ENCODE data around the gene RICTOR.

Gene RICTOR

GRCh38 chr5:39116344-39117170 is 42.4 kb upstream of the RICTOR start:
- H3K36me3 ChIP-seq (ENCODE audit: low read length) = no peaks in the 10 kb centered on the region
- H4K20me1 ChIP-seq (ENCODE audit: low read depth, low read length) = no peaks in the 10 kb centered on the region
- no peak overlapping the region for H3K27ac ChIP-seq (ENCODE audit: low read depth, low read length)
- TF ChIP-seq CTCF (IDR thresholded peaks at IDR 0.05; ENCODE audit: insufficient read depth, low read length, poor library complexity, severe bottlenecking) = no peak
- no peak for TF ChIP-seq EZH2phosphoT487 (conservative IDR thresholded peaks at IDR 0.05; ENCODE audit: low read length)
- no peaks in the 10 kb centered on the region for H3K9me2 ChIP-seq (replicated peaks; ENCODE audit: insufficient read depth, low read length)
- H3F3A ChIP-seq (ENCODE audit: insufficient read depth) = no peaks in the 10 kb centered on the region
- H2AFZ ChIP-seq (ENCODE audit: low read depth, low read length, severe bottlenecking) = no peak overlapping the region
- no peak overlapping the region for H3K9ac ChIP-seq (ENCODE audit: low read length)
- no peak overlapping the region for H3K4me2 ChIP-seq (ENCODE audit: low read depth, low read length, poor library complexity, severe bottlenecking)
- H3K9me3 ChIP-seq (ENCODE audit: insufficient read depth, low read length) = no peaks in the 10 kb centered on the region
- H3K4me3 ChIP-seq (ENCODE audit: insufficient read depth, low read length, poor library complexity, severe bottlenecking) = no peak overlapping the region
- H3K27me3 ChIP-seq (ENCODE audit: low read length) = no peaks in the 10 kb centered on the region
- no peaks in the 10 kb centered on the region for H3K79me2 ChIP-seq (ENCODE audit: insufficient read depth, low read length)

GRCh38 chr5:39115644-39116343 is 41.6 kb upstream of the RICTOR start:
- H3K9me2 ChIP-seq (replicated peaks; ENCODE audit: insufficient read depth, low read length) = no peaks in the 10 kb centered on the region
- TF ChIP-seq CTCF (IDR thresholded peaks at IDR 0.05; ENCODE audit: insufficient read depth, low read length, poor library complexity, severe bottlenecking) (no peak), EZH2phosphoT487 (conservative IDR thresholded peaks at IDR 0.05; ENCODE audit: low read length) (no peak)
- no peak overlapping the region for H3K27ac ChIP-seq (ENCODE audit: low read depth, low read length)
- H3K79me2 ChIP-seq (ENCODE audit: insufficient read depth, low read length) = no peaks in the 10 kb centered on the region
- no peaks in the 10 kb centered on the region for H4K20me1 ChIP-seq (ENCODE audit: low read depth, low read length)
- no peak overlapping the region for H2AFZ ChIP-seq (ENCODE audit: low read depth, low read length, severe bottlenecking)
- H3F3A ChIP-seq (ENCODE audit: insufficient read depth) = no peaks in the 10 kb centered on the region
- no peaks in the 10 kb centered on the region for H3K27me3 ChIP-seq (ENCODE audit: low read length)
- no peak overlapping the region for H3K9ac ChIP-seq (ENCODE audit: low read length)
- no peaks in the 10 kb centered on the region for H3K36me3 ChIP-seq (ENCODE audit: low read length)
- H3K4me3 ChIP-seq (ENCODE audit: insufficient read depth, low read length, poor library complexity, severe bottlenecking) = no peak overlapping the region
- H3K9me3 ChIP-seq (ENCODE audit: insufficient read depth, low read length) = no peaks in the 10 kb centered on the region
- H3K4me2 ChIP-seq (ENCODE audit: low read depth, low read length, poor library complexity, severe bottlenecking) = no peak overlapping the region

GRCh38 chr5:39114155-39114554 is 40.0 kb upstream of the RICTOR start:
- Histone ChIP-seq H3K27ac (ENCODE audit: low read depth, low read length) (no peak overlapping the region), H3K27me3 (ENCODE audit: low read length) (no peaks in the 10 kb centered on the region), H2AFZ (ENCODE audit: low read depth, low read length, severe bottlenecking) (no peak overlapping the region), H3K36me3 (ENCODE audit: low read length) (no peaks in the 10 kb centered on the region), H3K9ac (ENCODE audit: low read length) (no peak overlapping the region), H3F3A (ENCODE audit: insufficient read depth) (no peaks in the 10 kb centered on the region), H4K20me1 (ENCODE audit: low read depth, low read length) (no peaks in the 10 kb centered on the region), H3K9me2 (replicated peaks; ENCODE audit: insufficient read depth, low read length) (no peaks in the 10 kb centered on the region), H3K9me3 (ENCODE audit: insufficient read depth, low read length) (no peaks in the 10 kb centered on the region), H3K4me2 (ENCODE audit: low read depth, low read length, poor library complexity, severe bottlenecking) (no peak overlapping the region), H3K4me3 (ENCODE audit: insufficient read depth, low read length, poor library complexity, severe bottlenecking) (no peak overlapping the region), H3K79me2 (ENCODE audit: insufficient read depth, low read length) (no peaks in the 10 kb centered on the region)
- TF ChIP-seq EZH2phosphoT487 (conservative IDR thresholded peaks at IDR 0.05; ENCODE audit: low read length) = no peak
- no peak for TF ChIP-seq CTCF (IDR thresholded peaks at IDR 0.05; ENCODE audit: insufficient read depth, low read length, poor library complexity, severe bottlenecking)

Data from SU-DHL-6 (cell line).